ENCODE measurements around the gene ASB5. TPM values are rescaled to one million over a fixed set of nuclear protein-coding genes. Genes with fewer than 3 reads are reported as not detected.
"Not testable (repeated sequence)": the region's sequence is repeated elsewhere in the genome, so short reads cannot be mapped to it uniquely, and the experiment has no call there.

Gene ASB5
- total RNA-seq, 1 donor from 2014 or later = not detected

- H3K36me3 Mint-ChIP-seq = no peaks in the 10 kb centered on the region
- H3K27me3 Mint-ChIP-seq (ENCODE audit: insufficient read depth, low read depth) = peaks cover 2% of the 10 kb centered on the region
- H3K4me3 Mint-ChIP-seq = no peak overlapping the region
- Histone ChIP-seq H4K20me1 (ENCODE audit: low read depth) (no peaks in the 10 kb centered on the region), H3K9ac (no peak overlapping the region), H3K9me3 (ENCODE audit: low read depth) (no peaks in the 10 kb centered on the region), H3K4me2 (no peak overlapping the region), H3K4me1 (peaks cover 3% of the 10 kb centered on the region), H3F3A (ENCODE audit: low read depth) (no peaks in the 10 kb centered on the region), H3K27me3 (no peaks in the 10 kb centered on the region), H3K27ac (no peak overlapping the region), H3K36me3 (no peaks in the 10 kb centered on the region), H2AFZ (replicated peaks) (no peak overlapping the region), H3K79me2 (ENCODE audit: low read depth) (no peaks in the 10 kb centered on the region), H3K4me3 (no peak overlapping the region)
- TF ChIP-seq CTCF (IDR thresholded peaks at IDR 0.05) = no peak
- TF ChIP-seq EZH2phosphoT487 (IDR thresholded peaks at IDR 0.05) = no peak
- TF ChIP-seq EZH2 (IDR thresholded peaks at IDR 0.05) = no peak
- H3K27ac Mint-ChIP-seq = no peak overlapping the region
- H3K9me3 Mint-ChIP-seq = peaks cover 1% of the 10 kb centered on the region
- H3K4me1 Mint-ChIP-seq = no peaks in the 10 kb centered on the region
- DNase-seq (ENCODE audit: low spot score) = no peak
Observed at GRCh38 chr4:176287546-176287945, 18.5 kb upstream of the ASB5 start.

DNA sequence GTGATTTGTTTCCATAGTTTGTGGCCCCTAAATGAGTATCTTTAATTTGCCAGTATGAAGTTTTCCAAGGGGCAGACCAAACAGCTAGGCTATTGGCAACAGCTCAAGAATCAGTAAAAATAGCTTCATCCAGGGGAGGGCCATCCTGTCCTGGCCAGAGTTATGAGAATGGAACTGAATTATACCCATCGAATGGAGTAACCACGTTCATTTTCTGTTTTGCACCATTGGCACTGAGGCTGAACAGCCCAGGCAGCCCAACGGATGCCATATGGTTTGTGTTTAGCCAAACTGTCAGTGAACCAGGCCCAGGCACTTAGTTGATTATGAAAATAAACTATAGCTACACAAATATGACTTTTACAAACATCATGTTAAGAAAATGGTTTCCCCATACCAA is 17.7 kb upstream of the ASB5 start:
- no peaks in the 10 kb centered on the region for H3K79me2 ChIP-seq (ENCODE audit: low read depth)
- TF ChIP-seq EZH2 (IDR thresholded peaks at IDR 0.05) (no peak), CTCF (IDR thresholded peaks at IDR 0.05) (no peak), EZH2phosphoT487 (IDR thresholded peaks at IDR 0.05) (no peak)
- no peaks in the 10 kb centered on the region for H3F3A ChIP-seq (ENCODE audit: low read depth)
- no peaks in the 10 kb centered on the region for H3K27me3 ChIP-seq
- no peak overlapping the region for H2AFZ ChIP-seq (replicated peaks)
- H3K9me3 ChIP-seq (ENCODE audit: low read depth) = no peaks in the 10 kb centered on the region
- no peaks in the 10 kb centered on the region for H4K20me1 ChIP-seq (ENCODE audit: low read depth)
- H3K9me3 Mint-ChIP-seq = peaks cover 3% of the 10 kb centered on the region
- no peak overlapping the region for H3K4me3 Mint-ChIP-seq
- no peak overlapping the region for H3K4me2 ChIP-seq
- H3K36me3 ChIP-seq = no peaks in the 10 kb centered on the region
- no peak overlapping the region for H3K27ac ChIP-seq
- H3K9ac ChIP-seq = no peak overlapping the region
- H3K4me1 ChIP-seq = peaks cover 3% of the 10 kb centered on the region
- no peak for DNase-seq (ENCODE audit: low spot score)
- H3K4me3 ChIP-seq = no peak overlapping the region
- H3K4me1 Mint-ChIP-seq = no peaks in the 10 kb centered on the region
- no peak overlapping the region for H3K27ac Mint-ChIP-seq
- H3K36me3 Mint-ChIP-seq = no peaks in the 10 kb centered on the region
- peaks cover 2% of the 10 kb centered on the region for H3K27me3 Mint-ChIP-seq (ENCODE audit: insufficient read depth, low read depth)

DNA sequence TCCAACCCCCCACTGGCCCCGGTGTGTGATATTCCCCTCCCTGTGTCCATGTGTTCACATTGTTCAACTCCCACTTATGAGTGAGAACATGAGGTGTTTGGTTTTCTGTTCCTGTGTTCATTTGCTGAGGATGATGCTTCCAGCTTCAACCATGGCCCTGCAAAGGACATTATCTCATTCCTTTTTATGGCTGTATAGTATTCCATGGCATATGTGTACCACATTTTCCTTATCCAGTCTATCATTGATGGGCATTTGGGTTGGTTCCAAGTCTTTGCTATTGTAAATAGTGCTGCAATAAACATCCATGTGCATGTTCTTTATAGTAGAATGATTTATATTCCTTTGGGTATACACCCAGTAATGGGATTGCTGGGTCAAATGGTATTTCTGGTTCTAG is 10.5 kb upstream of the ASB5 start:
- H3K9ac ChIP-seq; DNase-seq (ENCODE audit: low spot score); H3K4me3 ChIP-seq; H3K4me2 ChIP-seq; H3K36me3 Mint-ChIP-seq; H2AFZ ChIP-seq (replicated peaks); H3F3A ChIP-seq (ENCODE audit: low read depth); H3K79me2 ChIP-seq (ENCODE audit: low read depth); H3K27ac Mint-ChIP-seq; H3K36me3 ChIP-seq; H3K27me3 Mint-ChIP-seq (ENCODE audit: insufficient read depth, low read depth); H3K27me3 ChIP-seq; H4K20me1 ChIP-seq (ENCODE audit: low read depth); H3K27ac ChIP-seq; H3K9me3 Mint-ChIP-seq; H3K4me1 Mint-ChIP-seq; H3K9me3 ChIP-seq (ENCODE audit: low read depth); H3K4me3 Mint-ChIP-seq; H3K4me1 ChIP-seq: not testable (repeated sequence)

- Mint-ChIP-seq H3K27me3 (ENCODE audit: insufficient read depth, low read depth) (no peaks in the 10 kb centered on the region), H3K4me1 (peaks cover 4% of the 10 kb centered on the region), H3K27ac (no peak overlapping the region), H3K4me3 (no peak overlapping the region), H3K36me3 (no peaks in the 10 kb centered on the region), H3K9me3 (no peaks in the 10 kb centered on the region)
- Histone ChIP-seq H3K4me1 (no peaks in the 10 kb centered on the region), H2AFZ (replicated peaks) (peak overlapping the region; percentile 64), H4K20me1 (ENCODE audit: low read depth) (no peaks in the 10 kb centered on the region), H3K4me2 (no peak overlapping the region), H3K4me3 (no peak overlapping the region), H3F3A (ENCODE audit: low read depth) (no peaks in the 10 kb centered on the region), H3K9me3 (ENCODE audit: low read depth) (no peaks in the 10 kb centered on the region), H3K9ac (no peak overlapping the region), H3K27me3 (no peaks in the 10 kb centered on the region), H3K79me2 (ENCODE audit: low read depth) (no peaks in the 10 kb centered on the region), H3K27ac (no peak overlapping the region), H3K36me3 (no peaks in the 10 kb centered on the region)
- peak; percentile 75 for DNase-seq (ENCODE audit: low spot score)
- no peak for TF ChIP-seq EZH2 (IDR thresholded peaks at IDR 0.05)
- peak; percentile 60 for TF ChIP-seq CTCF (IDR thresholded peaks at IDR 0.05)
Observed at GRCh38 chr4:176277162-176277904, 8.3 kb upstream of the ASB5 start.
